Right forelimb (tissue), 1 donor: ENCODE data around the gene SKOR2.
A peak's percentile ranks its signal among the peaks of the same experiment; 100 is the strongest.

ENCODE experiments used
- DNase-seq: peaks from one replicate; pipeline ENCODE4 v3.0.0-alpha.2; 2018

Gene SKOR2

GRCh38 chr18:47251289-47252120, at the start of gene SKOR2:
Gene SKOR2 (minus strand): TSS chr18:47251660. CDS start chr18:47249183, 2,477 bp downstream.
- no peak for DNase-seq

- no peak for DNase-seq
These were observed 45.0 kb upstream of the SKOR2 start for GRCh38 chr18:47296462-47296861.

- no peak for DNase-seq
These were observed 43.3 kb upstream of the SKOR2 start for GRCh38 chr18:47294801-47295200.

- DNase-seq, result no peak
These were observed 37.3 kb upstream of the SKOR2 start for GRCh38 chr18:47288741-47289140.

GRCh38 chr18:47287911-47288585, 36.6 kb upstream of the SKOR2 start:
- no peak for DNase-seq

- no peak for DNase-seq
These were observed 35.4 kb upstream of the SKOR2 start for GRCh38 chr18:47286776-47287410.

GRCh38 chr18:47285456-47285855, 34.0 kb upstream of the SKOR2 start:
- DNase-seq, result no peak

- no peak for DNase-seq
These were observed 33.4 kb upstream of the SKOR2 start for GRCh38 chr18:47284721-47285395.

- DNase-seq, result no peak
These were observed 32.0 kb upstream of the SKOR2 start for GRCh38 chr18:47283476-47283875.

GRCh38 chr18:47280121-47280520, 28.7 kb upstream of the SKOR2 start:
- no peak for DNase-seq

- DNase-seq, result no peak
These were observed 23.5 kb upstream of the SKOR2 start for GRCh38 chr18:47274961-47275360.

GRCh38 chr18:47265197-47265596, 13.7 kb upstream of the SKOR2 start:
- no peak for DNase-seq

- DNase-seq, result no peak
These were observed 12.8 kb upstream of the SKOR2 start for GRCh38 chr18:47264308-47264700.

- DNase-seq, result no peak
These were observed 12.2 kb upstream of the SKOR2 start for GRCh38 chr18:47263430-47264307.

GRCh38 chr18:47263150-47263429, 11.6 kb upstream of the SKOR2 start:
- DNase-seq, result no peak

- DNase-seq, result no peak
These were observed 11.1 kb upstream of the SKOR2 start for GRCh38 chr18:47262301-47263149.

GRCh38 chr18:47261902-47262300, 10.4 kb upstream of the SKOR2 start:
- DNase-seq, result no peak

- DNase-seq, result no peak
These were observed 9.7 kb upstream of the SKOR2 start for GRCh38 chr18:47260924-47261701.

GRCh38 chr18:47260120-47260923, 8.9 kb upstream of the SKOR2 start:
- peak; percentile 78 for DNase-seq
